Measurements from ENCODE around the gene THUMPD2. TPM values are rescaled to one million over a fixed set of nuclear protein-coding genes. Genes with fewer than 3 reads are reported as not detected.

The THUMPD2 gene
- total RNA-seq, 1 experiment from 2014 or later = 15.9 TPM

Other genes with a start within 250 kb of the THUMPD2 start
- not detected in 2 replicates for gene TMEM178A, start 113.3 kb downstream of the THUMPD2 start, total RNA-seq (2014; rRNA removed; shearing (Covaris generic))